Prostate gland (tissue), 2 donors: ENCODE results near the gene MT3. TPM values are rescaled to one million over a fixed set of nuclear protein-coding genes. Genes with fewer than 3 reads are reported as not detected.

Experiments used
- DNase-seq: peaks from one replicate; pipeline ENCODE4 v3.0.0-alpha.2; 2019; ENCODE audit warnings: low spot score
- H3K27ac ChIP-seq, 2 donors: fragments of 200-600 bp; sonication (generic); 2 replicates each; pipeline ENCODE4 v1.5.1; 2017 to 2019
- H3K27me3 ChIP-seq: fragments of 200-600 bp; sonication (generic); replicated peaks from 2 replicates; pipeline ENCODE4 v1.5.1; 2019; ENCODE audit not compliant: insufficient read depth
- H3K36me3 ChIP-seq, 2 donors: fragments of 200-600 bp; sonication (generic); 1 replicate in 1 of 2; 2 replicates in 1 of 2; pipeline versions ENCODE4 v1.5.1 to v1.8.1; 2017 to 2019
- H3K4me1 ChIP-seq: fragments of 200-600 bp; sonication (generic); replicated peaks from 2 replicates; pipeline ENCODE4 v1.5.1; 2019
- H3K4me3 ChIP-seq, 2 donors: fragments of 200-600 bp; sonication (generic); 2 replicates each; pipeline ENCODE4 v1.5.1; 2017 to 2019
- H3K9me3 ChIP-seq: fragments of 200-600 bp; sonication (generic); 2 replicates; pipeline ENCODE4 v1.5.1; 2017
- CTCF ChIP-seq, 4 experiments: fragments of 200-600 bp in 2 of 4; fragments of 450-650 bp in 2 of 4; sonication (generic) in 2 of 4; IDR thresholded peaks; 1 replicate in 3 of 4; 2 replicates in 1 of 4; pipeline ENCODE4 v1.5.1; 2016 to 2019; ENCODE audit warnings: antibody characterized with exemption in 4 of 4, mild to moderate bottlenecking in 2 of 4, moderate library complexity in 2 of 4
- POLR2A ChIP-seq: fragments of 450-650 bp; IDR thresholded peaks from one replicate; pipeline ENCODE4 v1.6.1; 2016; ENCODE audit warnings: antibody characterized with exemption, mild to moderate bottlenecking
- POLR2AphosphoS5 ChIP-seq: sonication (generic); formaldehyde crosslinking; IDR thresholded peaks from one replicate; pipeline ENCODE4 v1.6.1; 2017; ENCODE audit warnings: antibody characterized with exemption
- WGBS: methylation state at CpG from one replicate; pipeline ENCODE4 v1.1.5; 2018; 5-methylcytosine and 5-hydroxymethylcytosine counted together
- intact Hi-C: fragments of 100-400 bp; cut with DNase I; formaldehyde crosslinking; loops from one replicate; pipeline ENCODE4 v1.14.2; 2022
- total RNA-seq, 2 donors: library from RNA; depleted of rRNA; stranded (reverse); fragments of >200 nt; gene quantifications; one replicate each; pipeline ENCODE4 v1.1.0, GENCODE V29; 2016

The MT3 gene
- total RNA-seq, 2 donors from 2014 or later: 1.6 TPM; not detected in 1

DNA sequence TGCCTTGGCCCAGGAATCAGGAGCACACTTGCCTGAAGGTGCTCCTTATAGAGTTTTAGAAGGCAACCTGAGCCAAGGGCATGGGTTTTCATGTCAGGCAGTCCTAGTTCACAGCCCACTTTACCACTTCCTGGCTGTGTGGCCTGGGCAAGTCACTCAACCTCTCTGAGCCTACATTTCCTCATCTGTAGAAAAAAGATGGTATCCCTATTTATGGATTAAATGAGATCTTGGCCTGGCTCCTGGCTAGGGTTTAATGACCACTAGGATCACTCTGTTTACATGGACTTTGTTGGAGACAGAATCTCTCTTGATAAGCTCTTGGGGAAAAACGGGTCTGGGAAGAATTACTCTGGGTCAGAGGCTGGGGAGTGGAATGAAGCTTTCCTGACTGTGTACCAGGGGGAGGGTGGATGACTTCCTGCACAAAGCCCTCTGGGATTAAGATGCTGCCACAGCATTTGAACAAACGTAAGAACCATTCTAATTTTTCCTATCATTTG lies 21.3 kb downstream of the MT3 start:
- Histone ChIP-seq H3K4me1 (peaks cover 22% of the 10 kb centered on the region), H3K36me3 (no peaks in the 10 kb centered on the region), H3K27me3 (no peaks in the 10 kb centered on the region), H3K4me3 (no peak overlapping the region), H3K27ac (peak overlapping the region; percentile 86 to 90), H3K9me3 (no peaks in the 10 kb centered on the region)
- 45% methylated on average over 2 of the region's 2 CpGs for WGBS
- intact Hi-C loops: no loop called here
- no peak for TF ChIP-seq CTCF (IDR thresholded peaks at IDR 0.05)
- TF ChIP-seq POLR2AphosphoS5: no peak
- no peak for TF ChIP-seq POLR2A
- DNase-seq: no peak

DNA sequence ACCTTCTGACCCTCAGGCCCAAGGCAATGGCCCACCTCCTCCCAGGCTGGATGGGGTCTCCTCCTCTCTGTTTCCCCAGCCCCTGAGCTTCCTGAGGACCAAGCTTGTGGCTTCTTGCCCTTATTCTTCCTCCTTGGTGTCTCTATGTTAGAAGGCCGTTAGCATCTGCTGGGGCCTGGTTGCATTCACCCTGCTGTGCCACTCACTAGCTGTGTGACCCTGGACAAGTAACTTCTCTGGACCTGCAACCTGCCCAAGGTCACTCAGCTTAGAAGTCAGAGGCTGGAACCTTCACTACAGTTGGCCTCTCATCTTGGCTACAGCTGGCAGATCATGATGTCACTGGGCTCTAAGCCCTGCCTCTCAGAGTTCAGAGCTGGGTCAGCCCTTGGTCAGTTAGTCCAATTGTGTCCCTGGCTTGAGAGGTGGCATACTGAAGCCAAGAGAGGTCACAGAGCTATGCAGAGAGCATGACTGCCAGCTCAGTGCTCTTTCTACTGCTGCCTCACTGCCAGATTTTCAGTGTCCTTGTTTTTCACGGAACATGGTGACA lies 22.0 kb downstream of the MT3 start:
- no peaks in the 10 kb centered on the region for H3K27me3 ChIP-seq
- WGBS: 78% methylated on average over 2 of the region's 2 CpGs
- TF ChIP-seq CTCF (IDR thresholded peaks at IDR 0.05) (no peak), POLR2A (no peak), POLR2AphosphoS5 (no peak)
- no peak for DNase-seq
- intact Hi-C loops: no loop called here
- no peaks in the 10 kb centered on the region for H3K36me3 ChIP-seq
- H3K4me3 ChIP-seq: no peak overlapping the region
- H3K9me3 ChIP-seq: no peaks in the 10 kb centered on the region
- peaks cover 22% of the 10 kb centered on the region for H3K4me1 ChIP-seq
- peak overlapping the region; percentile 86 to 90 for H3K27ac ChIP-seq

- intact Hi-C loops: no loop called here
- no peaks in the 10 kb centered on the region for H3K9me3 ChIP-seq
- no peaks in the 10 kb centered on the region for H3K27me3 ChIP-seq
- no peak overlapping the region for H3K4me3 ChIP-seq
- H3K27ac ChIP-seq: no peak overlapping the region
- DNase-seq: no peak
- no peaks in the 10 kb centered on the region for H3K36me3 ChIP-seq
- TF ChIP-seq CTCF (IDR thresholded peaks at IDR 0.05) (no peak), POLR2AphosphoS5 (no peak), POLR2A (no peak)
- peaks cover 5% of the 10 kb centered on the region for H3K4me1 ChIP-seq
Observed at GRCh38 chr16:56613706-56614105, 24.4 kb downstream of the MT3 start.

DNA sequence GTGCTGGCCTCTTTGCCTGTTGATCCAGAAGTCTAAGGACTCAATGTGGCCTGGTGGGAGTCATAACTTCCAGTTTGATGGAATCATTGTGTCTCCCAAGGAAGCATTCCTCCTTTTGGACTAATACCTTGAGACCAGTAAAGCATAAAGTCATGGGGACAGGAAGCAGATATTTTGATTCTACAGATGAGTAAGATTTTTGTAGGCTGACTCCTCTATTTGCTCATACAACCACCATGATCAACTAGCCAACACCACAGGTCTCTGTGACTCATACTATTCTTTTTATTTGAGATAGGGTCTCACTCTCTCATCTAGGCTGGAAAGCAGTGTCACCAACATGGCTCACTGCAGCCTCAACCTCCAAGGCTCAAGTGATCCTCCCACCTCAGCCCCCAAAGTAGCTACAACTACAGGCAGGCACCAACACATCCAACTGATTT lies 25.2 kb downstream of the MT3 start:
- DNase-seq: no peak
- intact Hi-C loops: no loop called here
- no peaks in the 10 kb centered on the region for H3K27me3 ChIP-seq
- no peak overlapping the region for H3K27ac ChIP-seq
- no peaks in the 10 kb centered on the region for H3K36me3 ChIP-seq
- H3K9me3 ChIP-seq: no peaks in the 10 kb centered on the region
- TF ChIP-seq POLR2A (no peak), POLR2AphosphoS5 (no peak), CTCF (IDR thresholded peaks at IDR 0.05) (no peak)
- peaks cover 5% of the 10 kb centered on the region for H3K4me1 ChIP-seq
- H3K4me3 ChIP-seq: no peak overlapping the region

DNA sequence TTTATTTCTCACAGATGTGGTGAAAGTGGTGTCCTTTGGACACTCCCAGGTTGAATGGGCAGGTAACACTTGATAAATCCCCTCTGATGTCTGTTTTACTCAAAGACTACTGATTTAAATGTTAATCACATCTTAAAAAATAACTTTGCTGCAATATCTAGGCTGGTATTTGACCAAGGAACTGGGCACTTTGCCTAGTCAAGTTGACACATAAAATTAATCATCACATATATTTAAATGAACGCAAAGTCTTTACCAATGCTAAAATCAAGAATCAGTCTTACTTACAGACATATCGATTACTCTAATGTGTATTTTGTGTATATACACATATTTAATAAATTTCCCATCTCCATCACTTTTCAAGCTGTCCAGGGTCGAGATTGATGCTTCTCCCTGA lies 26.0 kb downstream of the MT3 start:
- H3K27me3 ChIP-seq: no peaks in the 10 kb centered on the region
- H3K27ac ChIP-seq: no peak overlapping the region
- TF ChIP-seq POLR2AphosphoS5: no peak
- no peak for TF ChIP-seq CTCF (IDR thresholded peaks at IDR 0.05)
- TF ChIP-seq POLR2A: no peak
- peaks cover 1% of the 10 kb centered on the region for H3K4me1 ChIP-seq
- no peaks in the 10 kb centered on the region for H3K9me3 ChIP-seq
- intact Hi-C loops: no loop called here
- no peak for DNase-seq
- H3K36me3 ChIP-seq: no peaks in the 10 kb centered on the region
- no peak overlapping the region for H3K4me3 ChIP-seq
- 93% methylated on average over 3 of the region's 3 CpGs for WGBS
